HL-60 (cell line): ENCODE data around the gene PDE5A.

Source experiments
- DNase-seq, 2 experiments: peaks; one replicate each; pipeline ENCODE4 v3.0.0-alpha.2; 2010 to 2020; ENCODE audit warnings: low read depth in 1 of 2, low spot score in 1 of 2
- H3K27ac ChIP-seq: fragments of 250-450 bp; sonication (Bioruptor Pico); replicated peaks from 2 replicates; pipeline ENCODE4 v1.5.1; 2020; ENCODE audit warnings: mild to moderate bottlenecking, moderate library complexity
- H3K27me3 ChIP-seq: fragments of 250-450 bp; sonication (Bioruptor Pico); 2 replicates; pipeline ENCODE4 v1.5.1; 2021; ENCODE audit warnings: mild to moderate bottlenecking, moderate library complexity; ENCODE audit not compliant: insufficient read depth, poor library complexity, severe bottlenecking
- H3K4me3 ChIP-seq: replicated peaks from 2 replicates; pipeline ENCODE4 v1.5.1; 2011; ENCODE audit warnings: mild to moderate bottlenecking, control low read depth, low read length; ENCODE audit not compliant: insufficient read depth
- CTCF ChIP-seq: IDR thresholded peaks from one replicate; pipeline ENCODE4 v1.5.1; 2011; ENCODE audit warnings: low read length, control low read depth, inconsistent platforms; ENCODE audit not compliant: insufficient read depth
- GABPA ChIP-seq: IDR thresholded peaks from 2 replicates; pipeline ENCODE4 v1.6.1; 2012; ENCODE audit warnings: low read depth
- POLR2AphosphoS5 ChIP-seq: IDR thresholded peaks from 2 replicates; pipeline ENCODE4 v1.6.1; 2012; ENCODE audit warnings: low read depth
- REST ChIP-seq: IDR thresholded peaks from 2 replicates; pipeline ENCODE4 v1.6.1; 2012; ENCODE audit warnings: low read depth; ENCODE audit not compliant: insufficient replicate concordance
- SPI1 ChIP-seq: IDR thresholded peaks from 2 replicates; pipeline ENCODE4 v1.6.1; 2012; ENCODE audit warnings: low read depth, mild to moderate bottlenecking, borderline replicate concordance

Gene PDE5A

GRCh38 chr4:119648398-119648797, 19.8 kb upstream of the PDE5A start:
- no peak overlapping the region for H3K4me3 ChIP-seq
- no peak for TF ChIP-seq REST
- TF ChIP-seq CTCF = no peak
- no peak for TF ChIP-seq SPI1
- no peak for TF ChIP-seq GABPA
- TF ChIP-seq POLR2AphosphoS5 = no peak

GRCh38 chr4:119647558-119647957, 19.0 kb upstream of the PDE5A start:
- H3K27ac ChIP-seq = no peak overlapping the region
- TF ChIP-seq POLR2AphosphoS5 (no peak), REST (no peak), GABPA (no peak), CTCF (no peak), SPI1 (no peak)
- H3K27me3 ChIP-seq = peaks cover 2% of the 10 kb centered on the region
- H3K4me3 ChIP-seq = no peak overlapping the region
- DNase-seq = no peak

More at GRCh38 chr4:119648398-119648797, 19.8 kb upstream of the PDE5A start:
- peaks cover 2% of the 10 kb centered on the region for H3K27me3 ChIP-seq
- H3K27ac ChIP-seq = no peak overlapping the region
- no peak for DNase-seq

- Histone ChIP-seq H3K27ac (no peak overlapping the region), H3K4me3 (no peak overlapping the region)
- DNase-seq = no peak
Measured at GRCh38 chr4:119646347-119647071, 17.9 kb upstream of the PDE5A start.

More at GRCh38 chr4:119646347-119647071, 17.9 kb upstream of the PDE5A start:
- peaks cover 2% of the 10 kb centered on the region for H3K27me3 ChIP-seq
- no peak for TF ChIP-seq REST
- TF ChIP-seq SPI1 = no peak
- TF ChIP-seq POLR2AphosphoS5 = no peak
- no peak for TF ChIP-seq CTCF
- no peak for TF ChIP-seq GABPA
